Stimulated activated CD8-positive, alpha-beta memory T cell treated with anti-CD3 and anti-CD28 coated beads, Interleukin-4, amount 100 ng/mL, for 48 hours (primary cell): ENCODE results near the gene HAO1.
"Not testable (repeated sequence)": the region's sequence is repeated elsewhere in the genome, so short reads cannot be mapped to it uniquely, and the experiment has no call there.

Source experiments
- DNase-seq: peaks from one replicate; pipeline ENCODE4 v3.0.0-alpha.2; 2020

HAO1 gene

DNA sequence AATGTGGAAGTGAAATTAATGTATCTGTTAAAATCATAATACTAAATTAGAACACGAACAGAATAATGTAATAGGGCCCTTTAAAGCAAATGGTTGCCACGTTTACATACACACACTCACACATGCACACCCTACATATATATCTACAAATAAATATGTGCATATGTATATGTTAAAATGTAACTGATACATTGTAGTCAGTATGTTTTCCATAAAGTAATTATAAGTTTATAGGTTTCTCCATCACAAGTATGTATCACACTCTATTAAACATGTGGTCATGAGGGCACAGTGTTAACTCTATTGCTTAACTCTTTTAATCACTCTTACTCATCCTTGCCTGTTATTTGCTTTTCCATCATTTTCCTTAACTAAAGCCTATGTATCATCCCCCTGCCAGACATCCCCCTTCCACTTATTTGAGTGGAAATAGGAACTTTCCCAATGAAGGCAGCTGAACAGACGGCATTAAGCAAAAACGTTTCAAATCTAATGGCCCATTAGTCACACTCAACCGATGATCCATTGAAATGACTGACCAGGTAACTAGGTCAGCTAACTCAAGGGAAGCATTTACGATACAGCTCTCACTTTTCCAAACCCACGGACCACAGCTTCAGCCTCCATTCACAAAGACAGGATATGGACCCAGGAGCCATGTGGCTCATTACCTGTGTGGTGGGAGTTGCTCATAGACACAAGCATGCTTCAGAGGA, 89.3 kb downstream of the HAO1 start:
- no peak for DNase-seq

DNA sequence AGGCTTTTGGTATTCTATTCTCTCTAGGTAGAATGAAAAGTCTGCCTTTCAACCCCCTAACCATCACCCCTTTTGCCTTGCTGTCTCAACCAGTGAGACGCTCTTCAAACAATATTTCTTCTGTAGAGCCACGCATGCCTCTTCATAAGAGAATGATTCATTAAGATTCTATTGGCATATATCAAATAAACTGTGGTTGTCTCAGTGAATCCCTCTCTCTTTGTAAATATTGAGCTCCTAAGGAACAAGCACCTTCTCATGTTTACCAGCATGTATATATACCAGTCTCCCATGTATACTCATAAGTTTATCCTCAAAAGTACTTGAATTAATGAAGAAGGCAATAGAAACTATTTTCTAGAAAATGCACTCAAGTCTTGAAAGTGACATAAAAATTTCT, 90.6 kb downstream of the HAO1 start:
- no peak for DNase-seq

DNA sequence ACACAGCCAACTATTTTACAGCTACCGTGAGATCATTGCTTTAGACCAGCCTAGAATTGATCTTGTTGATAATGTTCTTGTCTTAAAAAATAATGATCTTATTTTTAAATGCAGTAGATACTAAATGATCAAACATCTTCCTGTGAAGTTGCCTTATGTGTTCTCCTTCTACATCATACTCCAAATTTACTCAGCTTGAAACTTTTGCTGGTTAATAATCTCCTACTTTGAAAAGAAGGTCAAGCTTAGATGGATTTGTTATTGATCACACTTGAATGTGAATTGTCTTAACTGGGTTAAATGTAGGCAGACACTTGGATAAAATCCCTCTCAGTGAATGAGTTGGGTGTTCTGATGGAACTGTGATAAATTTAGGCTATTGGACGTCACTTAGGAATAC, 91.9 kb downstream of the HAO1 start:
- DNase-seq = no peak

DNA sequence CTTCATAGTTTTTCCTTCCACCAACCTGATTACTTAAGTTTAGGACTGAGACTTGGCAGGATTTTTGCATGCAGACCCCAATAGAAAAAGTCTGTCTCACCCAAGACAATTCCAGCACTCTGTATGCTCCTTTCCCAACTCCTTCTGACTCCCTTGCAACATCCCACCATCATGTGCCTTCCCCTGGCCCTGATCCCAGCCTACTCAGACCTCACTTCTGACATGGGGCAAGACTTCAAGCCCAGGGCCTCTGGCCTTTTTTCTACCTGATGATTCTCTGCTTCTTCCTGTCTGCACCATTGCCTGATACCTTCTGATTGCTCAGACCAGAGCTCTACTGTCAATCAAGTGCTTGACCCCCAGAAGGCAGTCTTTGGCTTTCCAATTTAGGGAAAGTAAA, 96.6 kb downstream of the HAO1 start:
- DNase-seq = no peak

DNA sequence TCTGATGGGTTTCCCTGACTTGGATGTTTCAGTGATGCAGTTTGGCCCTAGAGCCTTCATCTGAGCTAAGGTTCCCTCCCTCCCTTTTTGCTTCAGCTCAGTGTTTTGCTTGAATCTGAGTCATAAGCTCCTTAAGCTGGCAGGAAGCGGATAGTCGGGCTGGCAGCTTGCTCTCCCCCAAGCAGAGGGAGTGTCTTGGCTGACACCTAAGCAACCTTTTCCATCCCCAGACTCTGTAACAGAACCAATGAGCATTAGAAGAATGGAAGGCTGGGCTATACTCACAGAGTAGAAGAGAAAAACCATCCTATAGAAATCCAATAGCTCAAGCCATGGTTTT, 98.3 kb downstream of the HAO1 start:
- DNase-seq = no peak

DNA sequence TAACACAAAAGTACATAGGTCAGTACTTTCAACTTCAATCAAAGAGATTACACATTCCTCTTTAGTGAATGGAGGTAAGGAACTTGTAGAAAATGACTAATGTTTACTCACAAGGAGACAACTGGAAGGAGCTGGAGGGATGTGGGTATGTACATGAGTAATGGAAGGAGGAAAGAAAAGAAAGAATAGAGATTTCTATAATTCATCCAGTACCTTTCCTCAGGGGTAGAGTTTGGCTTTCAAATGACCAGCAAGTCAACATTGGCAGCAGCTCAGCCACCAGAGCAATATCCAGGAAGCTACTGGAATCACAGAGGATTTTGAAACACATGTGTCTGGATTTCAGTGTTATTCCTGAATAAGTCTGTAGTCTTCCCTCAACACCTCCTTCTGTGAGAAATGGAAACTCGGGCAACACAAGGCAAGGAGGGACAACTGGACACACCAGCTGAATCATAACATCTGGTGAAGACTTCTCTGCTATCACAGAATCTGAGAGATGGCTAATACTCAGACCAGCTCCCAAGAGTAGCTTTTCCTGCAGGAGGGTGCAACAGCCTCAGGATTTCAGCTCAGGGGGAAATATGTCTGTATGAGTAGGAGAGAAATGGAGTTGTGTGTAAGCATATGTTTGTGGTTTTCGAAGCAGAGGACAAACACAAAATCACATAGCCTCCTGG, 98.8 kb downstream of the HAO1 start:
- no peak for DNase-seq

DNA sequence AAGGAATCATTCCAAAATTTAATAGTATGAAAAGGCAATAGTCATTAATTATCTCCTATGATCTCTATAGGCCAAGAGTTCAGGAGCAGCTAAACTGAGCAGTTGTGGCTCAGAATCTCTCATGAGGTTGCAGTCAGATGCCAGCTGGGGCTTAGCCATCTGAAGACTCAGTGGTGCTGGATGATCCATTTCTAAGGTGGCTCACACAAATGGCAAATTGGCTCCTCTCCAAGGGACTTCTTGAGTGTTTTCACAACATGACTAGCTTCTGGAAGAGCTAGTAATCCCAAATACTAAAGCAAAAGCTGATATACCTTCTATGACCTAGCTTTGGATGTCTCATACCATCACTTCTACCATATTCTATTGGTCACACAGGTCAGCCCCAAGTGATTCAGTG, 104.2 kb downstream of the HAO1 start:
- no peak for DNase-seq

DNA sequence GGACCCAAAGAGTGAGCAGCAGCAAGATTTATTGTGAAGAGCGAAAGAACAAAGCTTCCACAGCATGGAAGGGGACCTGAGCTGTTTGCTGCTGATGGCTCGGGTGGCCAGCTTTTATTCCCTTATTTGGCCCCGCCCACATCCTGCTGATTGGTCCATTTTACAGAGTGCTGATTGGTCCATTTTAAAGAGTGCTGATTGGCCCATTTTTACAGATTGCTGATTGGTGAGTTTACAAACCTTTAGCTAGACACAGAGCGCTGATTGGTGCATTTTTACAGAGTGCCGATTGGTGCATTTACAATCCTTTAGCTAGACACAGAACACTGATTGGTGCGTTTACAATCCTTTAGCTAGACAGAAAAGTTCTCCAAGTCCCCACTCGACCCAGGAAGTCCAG, 105.8 kb downstream of the HAO1 start:
- DNase-seq = not testable (repeated sequence)
